GM13976 (cell line): ENCODE measurements around the gene SPRY2.

ENCODE experiments used
- DNase-seq: peaks from one replicate; pipeline ENCODE4 v3.0.0; 2012; ENCODE audit warnings: low spot score
- in situ Hi-C: fragments of 300-500 bp; cut with MboI; formaldehyde crosslinking; loops from one replicate; pipeline ENCODE4 v1.12.0; 2022; ENCODE audit warnings: low sequenced_read_pairs, mixed read lengths, inconsistent platforms; ENCODE audit not compliant: unreplicated experiment
- TF ChIP-seq, protein P1 (sequence below): IDR thresholded peaks from 2 replicates; pipeline ENCODE4 v1.5.1; 2012; ENCODE audit warnings: borderline replicate concordance, mild to moderate bottlenecking; ENCODE audit not compliant: insufficient read depth; ENCODE audit errors: extremely low read depth, missing control alignments, control extremely low read depth

The SPRY2 gene

GRCh38 chr13:80338781-80339562 is 2.0 kb downstream of the SPRY2 start:
- TF ChIP-seq, protein P1, sequence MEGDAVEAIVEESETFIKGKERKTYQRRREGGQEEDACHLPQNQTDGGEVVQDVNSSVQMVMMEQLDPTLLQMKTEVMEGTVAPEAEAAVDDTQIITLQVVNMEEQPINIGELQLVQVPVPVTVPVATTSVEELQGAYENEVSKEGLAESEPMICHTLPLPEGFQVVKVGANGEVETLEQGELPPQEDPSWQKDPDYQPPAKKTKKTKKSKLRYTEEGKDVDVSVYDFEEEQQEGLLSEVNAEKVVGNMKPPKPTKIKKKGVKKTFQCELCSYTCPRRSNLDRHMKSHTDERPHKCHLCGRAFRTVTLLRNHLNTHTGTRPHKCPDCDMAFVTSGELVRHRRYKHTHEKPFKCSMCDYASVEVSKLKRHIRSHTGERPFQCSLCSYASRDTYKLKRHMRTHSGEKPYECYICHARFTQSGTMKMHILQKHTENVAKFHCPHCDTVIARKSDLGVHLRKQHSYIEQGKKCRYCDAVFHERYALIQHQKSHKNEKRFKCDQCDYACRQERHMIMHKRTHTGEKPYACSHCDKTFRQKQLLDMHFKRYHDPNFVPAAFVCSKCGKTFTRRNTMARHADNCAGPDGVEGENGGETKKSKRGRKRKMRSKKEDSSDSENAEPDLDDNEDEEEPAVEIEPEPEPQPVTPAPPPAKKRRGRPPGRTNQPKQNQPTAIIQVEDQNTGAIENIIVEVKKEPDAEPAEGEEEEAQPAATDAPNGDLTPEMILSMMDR: no peak
- DNase-seq: peak; percentile 61
- in situ Hi-C loops: loop anchor here (25.0 kb wide), 1 partner anchor 673 kb away; no protein-coding TSS in a partner anchor

DNA sequence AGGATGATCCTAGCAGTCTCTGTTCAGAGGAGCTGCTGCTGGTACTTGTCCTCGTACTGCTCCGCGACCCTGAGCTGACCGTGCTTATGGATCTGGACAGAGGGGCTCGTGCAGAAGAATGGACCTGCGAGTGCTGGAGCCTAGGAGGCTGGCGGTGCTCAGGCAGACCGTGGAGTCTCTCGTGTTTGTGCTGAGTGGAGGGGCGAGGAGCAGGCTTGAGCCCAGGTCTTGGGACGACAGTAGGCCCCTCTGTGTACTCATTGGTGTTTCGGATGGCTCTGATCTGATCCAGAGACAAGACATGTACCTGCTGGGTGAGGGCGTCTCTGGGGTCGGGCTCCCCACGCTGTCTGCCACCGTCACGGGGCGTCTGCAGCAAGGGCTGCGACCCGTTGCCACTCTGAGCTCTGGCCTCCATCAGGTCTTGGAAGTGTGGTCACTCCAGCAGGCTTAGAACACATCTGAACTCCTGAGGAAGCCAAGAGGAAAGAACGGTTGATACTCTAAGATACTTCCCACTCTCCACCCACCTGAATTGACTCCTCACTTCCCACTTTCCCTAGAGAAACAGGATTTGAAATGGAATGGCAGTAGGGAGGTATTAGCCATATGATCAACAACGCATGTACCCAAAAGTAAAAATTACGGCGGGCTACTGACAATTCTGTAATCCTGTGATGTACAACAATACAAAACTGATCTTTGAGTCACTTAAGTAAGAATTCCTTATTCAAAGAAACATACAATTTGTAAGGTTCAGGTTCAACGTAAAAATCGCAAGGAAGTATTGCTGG is 3.4 kb downstream of the SPRY2 start:
- TF ChIP-seq, protein P1: no peak
- DNase-seq: no peak
- in situ Hi-C loops: loop anchor here (25.0 kb wide), 1 partner anchor 675 kb away; no protein-coding TSS in a partner anchor

- in situ Hi-C loops: loop anchor here (25.0 kb wide), 1 partner anchor 675 kb away; no protein-coding TSS in a partner anchor
- TF ChIP-seq, protein P1: no peak
- DNase-seq: no peak
Observed at GRCh38 chr13:80336776-80337287, 4.1 kb downstream of the SPRY2 start.

GRCh38 chr13:80336370-80336769 is 4.6 kb downstream of the SPRY2 start:
- in situ Hi-C loops: loop anchor here (25.0 kb wide), 1 partner anchor 676 kb away; no protein-coding TSS in a partner anchor
- TF ChIP-seq, protein P1: no peak
- no peak for DNase-seq

GRCh38 chr13:80334597-80335260 is 6.2 kb downstream of the SPRY2 start:
- TF ChIP-seq, protein P1: no peak
- DNase-seq: no peak
- in situ Hi-C loops: loop anchor here (25.0 kb wide), 1 partner anchor 678 kb away; no protein-coding TSS in a partner anchor

GRCh38 chr13:80331984-80332383 is 8.9 kb downstream of the SPRY2 start:
- DNase-seq: no peak
- in situ Hi-C loops: loop anchor here (25.0 kb wide), 1 partner anchor 680 kb away; no protein-coding TSS in a partner anchor
- TF ChIP-seq, protein P1: no peak
